Measurements from ENCODE around the gene AEBP1.

Gene AEBP1

GRCh38 chr7:44140341-44140740 lies 36.2 kb downstream of the AEBP1 start:
- DNase-seq (ENCODE audit: low read depth in 2 of 3, low spot score in 1 of 3) = no peak

DNA sequence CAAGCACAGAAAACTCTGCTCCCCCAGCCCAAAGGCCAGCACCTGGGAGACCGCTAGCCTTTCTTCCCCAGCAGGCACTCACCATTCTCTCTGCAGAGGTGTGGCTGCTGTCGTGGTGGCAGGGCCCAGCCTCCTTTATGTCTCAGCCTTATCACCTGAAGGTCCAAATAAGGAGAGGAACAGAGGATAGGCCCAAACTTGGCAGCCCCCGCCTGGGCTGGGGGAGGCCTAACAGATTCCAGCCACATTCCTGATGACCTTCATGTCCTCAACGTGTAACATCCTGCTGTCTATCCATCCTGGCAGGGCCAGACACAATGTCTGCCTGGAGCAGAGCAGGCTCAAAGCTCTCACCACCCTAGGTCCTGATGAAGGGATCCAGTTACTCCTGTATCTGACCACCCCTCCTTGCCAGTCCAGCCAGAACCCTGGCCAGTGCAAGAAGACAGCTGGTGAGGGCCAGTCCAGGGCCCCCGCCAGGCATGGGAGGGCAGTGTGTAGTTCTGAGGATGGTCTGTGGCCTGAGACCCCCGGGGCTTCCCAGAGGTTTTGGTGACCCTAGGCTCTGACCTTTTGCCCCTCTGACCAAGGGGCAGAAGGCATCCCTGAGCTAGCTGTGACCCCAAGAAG lies 37.2 kb downstream of the AEBP1 start, which contains the start of gene MYL7:
Gene MYL7, minus strand, starts transcription at position 112 of the 630 bp plus-strand sequence. Its CDS starts 27 bp downstream, at position 85.
- no peak for DNase-seq (ENCODE audit: low read depth in 2 of 3, low spot score in 1 of 3)

GRCh38 chr7:44142028-44142427 lies 37.9 kb downstream of the AEBP1 start:
- DNase-seq (ENCODE audit: low read depth in 2 of 3, low spot score in 1 of 3) = no peak

- no peak for DNase-seq (ENCODE audit: low read depth in 2 of 3, low spot score in 1 of 3)
These were observed 39.6 kb downstream of the AEBP1 start for GRCh38 chr7:44143646-44144250.

DNA sequence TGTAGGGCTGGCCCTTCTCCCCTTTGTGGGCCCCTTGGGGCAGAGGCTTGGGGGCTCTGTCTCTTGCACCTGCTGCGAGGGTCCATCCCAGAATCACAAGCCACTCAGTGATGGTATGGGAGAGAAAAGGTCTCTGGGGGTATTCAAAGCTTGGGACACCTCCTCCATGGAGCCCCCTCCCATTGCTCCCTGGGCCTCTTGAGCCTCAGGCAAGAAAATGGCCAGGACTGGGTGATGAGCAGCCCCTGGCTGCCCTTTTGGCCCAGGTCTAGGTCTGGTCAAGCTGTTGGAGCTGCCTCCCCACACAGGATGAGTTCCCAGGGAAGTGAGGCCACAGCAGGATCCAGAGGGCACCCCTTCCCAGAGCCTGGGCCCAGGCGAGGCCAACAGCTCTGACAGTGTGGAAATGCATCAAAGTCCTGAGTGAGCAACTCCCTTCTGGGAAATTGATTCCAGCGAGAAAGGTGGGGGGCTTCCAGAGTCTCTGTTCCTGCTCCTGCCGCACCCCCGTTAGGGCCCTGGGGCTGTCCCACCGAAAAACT lies 40.4 kb downstream of the AEBP1 start:
- no peak for DNase-seq (ENCODE audit: low read depth in 2 of 3, low spot score in 1 of 3)

DNA sequence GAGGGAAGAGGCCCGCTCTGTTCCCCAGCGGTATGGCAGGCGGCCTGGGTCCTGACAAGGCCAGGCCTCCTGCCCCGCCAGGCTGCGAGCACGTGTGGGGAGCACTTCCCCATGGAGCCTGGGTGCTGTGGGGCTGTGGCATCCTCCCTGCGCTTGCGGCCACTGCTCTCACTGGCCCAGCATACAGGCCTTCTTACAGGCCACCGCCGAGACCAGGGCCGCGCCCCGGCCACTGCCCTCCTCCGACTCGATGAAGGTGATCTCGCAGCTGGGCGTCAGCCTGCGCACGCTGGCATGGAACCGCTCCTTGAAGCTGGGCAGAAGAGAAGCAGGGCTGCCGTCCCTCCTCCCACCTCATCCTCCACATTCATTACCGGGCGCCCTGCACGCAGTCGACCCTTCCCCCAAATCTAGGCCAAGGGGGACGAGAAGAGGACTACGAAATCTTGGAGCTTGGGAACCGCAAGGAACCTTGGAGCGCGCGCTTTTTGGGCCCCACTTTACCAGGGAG lies 40.9 kb downstream of the AEBP1 start:
- DNase-seq (ENCODE audit: low read depth in 2 of 3, low spot score in 1 of 3) = no peak

DNA sequence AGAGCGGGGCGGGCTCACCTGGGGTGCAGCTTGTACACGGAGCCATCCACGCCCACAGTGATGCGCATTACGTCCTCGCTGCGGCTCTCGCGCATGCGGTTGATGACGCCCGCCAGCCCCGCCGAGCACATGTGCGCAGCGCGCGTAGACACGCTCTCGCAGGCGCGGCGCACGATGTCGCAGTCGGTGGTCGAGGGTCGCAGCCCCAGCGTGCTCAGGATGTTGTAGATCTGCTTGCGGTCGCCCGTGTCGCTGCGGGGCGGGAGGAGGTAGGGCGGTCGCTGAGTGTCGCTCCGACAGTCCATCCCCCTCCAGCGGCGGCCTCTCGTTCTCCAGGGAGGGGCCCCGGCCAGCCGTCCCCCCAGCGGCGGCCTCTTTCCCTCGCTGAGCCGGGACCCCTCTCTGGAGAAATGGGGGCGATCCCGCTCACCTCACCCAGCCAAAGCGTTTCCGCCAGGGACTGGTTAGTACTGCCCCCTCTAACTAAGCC lies 41.4 kb downstream of the AEBP1 start:
- DNase-seq (ENCODE audit: low read depth in 2 of 3, low spot score in 1 of 3) = peak; percentile 23 to 31 (median 30)

GRCh38 chr7:44145969-44146911 lies 42.1 kb downstream of the AEBP1 start:
- DNase-seq (ENCODE audit: low read depth in 2 of 3, low spot score in 1 of 3) = peak; percentile 48 to 70 (median 63)

- no peak for DNase-seq (ENCODE audit: low read depth in 2 of 3, low spot score in 1 of 3)
These were observed 43.2 kb downstream of the AEBP1 start for GRCh38 chr7:44147026-44147991.

GRCh38 chr7:44148166-44148565 lies 44.0 kb downstream of the AEBP1 start:
- DNase-seq (ENCODE audit: low read depth in 2 of 3, low spot score in 1 of 3) = no peak

- DNase-seq (ENCODE audit: low read depth in 2 of 3, low spot score in 1 of 3) = no peak
These were observed 44.9 kb downstream of the AEBP1 start for GRCh38 chr7:44148961-44149536.

GRCh38 chr7:44149571-44150465 lies 45.7 kb downstream of the AEBP1 start:
- no peak for DNase-seq (ENCODE audit: low read depth in 2 of 3, low spot score in 1 of 3)

- DNase-seq (ENCODE audit: low read depth in 2 of 3, low spot score in 1 of 3) = no peak
These were observed 46.3 kb downstream of the AEBP1 start for GRCh38 chr7:44150466-44150832.

DNA sequence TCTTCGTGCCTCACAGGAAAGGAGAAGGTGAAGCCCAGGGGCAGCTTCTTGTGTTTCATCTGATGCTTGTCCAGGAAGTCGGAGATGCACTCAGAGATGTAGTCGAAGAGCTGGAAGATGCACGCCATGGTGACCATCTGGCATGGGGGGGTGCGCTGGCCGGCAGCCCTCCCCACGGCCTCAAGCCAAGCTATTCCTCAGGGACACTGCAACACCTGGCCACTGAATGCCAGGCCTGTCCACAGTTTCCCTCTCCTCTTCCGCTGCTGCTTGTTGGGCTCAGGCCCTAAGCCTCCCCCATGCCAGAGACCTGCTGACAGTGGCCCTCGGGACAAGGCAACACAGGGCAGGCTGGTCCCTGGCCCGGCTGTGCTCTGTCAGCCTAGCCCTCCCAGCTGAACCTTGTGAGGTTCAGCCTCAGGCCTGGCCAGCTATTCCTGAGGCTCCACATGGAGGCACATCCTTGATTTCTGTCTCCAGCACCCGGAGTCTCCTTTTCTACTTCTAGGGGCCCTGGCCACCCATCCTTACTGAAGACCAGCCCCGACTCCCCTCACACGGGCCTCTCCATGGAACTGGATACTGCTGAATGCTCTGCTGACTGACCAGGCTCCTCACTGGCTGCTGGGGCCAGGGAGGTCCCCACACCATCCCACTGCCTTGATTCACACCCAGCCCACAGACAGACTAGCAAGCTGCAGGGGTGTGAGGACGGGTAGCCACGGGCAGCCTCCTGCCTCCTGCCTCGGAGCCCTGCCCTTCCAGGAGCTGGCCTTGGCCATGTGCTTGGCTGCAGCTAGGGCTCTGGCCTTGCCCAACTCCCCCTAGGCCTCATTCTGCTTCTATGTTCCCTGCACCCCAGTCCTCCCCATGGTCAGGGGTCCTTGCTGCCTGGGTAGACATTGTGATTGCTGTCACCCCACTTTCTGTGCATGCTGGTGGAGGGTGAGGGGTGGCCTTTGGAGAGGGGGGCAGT lies 47.1 kb downstream of the AEBP1 start:
- no peak for DNase-seq (ENCODE audit: low read depth in 2 of 3, low spot score in 1 of 3)

DNA sequence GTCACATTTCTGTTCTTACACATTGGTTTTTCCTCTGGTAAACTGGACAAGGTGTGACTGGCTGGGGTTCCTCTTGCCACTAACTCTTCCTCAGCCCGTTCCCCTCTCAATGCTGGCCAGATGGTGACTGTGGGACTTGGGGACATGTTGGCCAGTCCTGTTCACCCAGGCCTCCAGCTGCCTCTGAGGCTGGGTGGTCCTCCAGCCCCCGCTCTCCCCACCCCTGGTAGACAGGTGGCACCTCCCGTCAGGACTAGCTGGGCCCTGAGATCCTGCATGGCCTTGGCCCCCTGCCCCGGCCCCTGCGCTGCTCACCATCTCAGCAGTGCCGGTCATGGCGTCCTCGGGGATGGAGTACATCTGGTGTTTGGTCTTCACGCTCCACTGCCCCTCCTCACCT lies 47.8 kb downstream of the AEBP1 start:
- DNase-seq (ENCODE audit: low read depth in 2 of 3, low spot score in 1 of 3) = no peak

DNA sequence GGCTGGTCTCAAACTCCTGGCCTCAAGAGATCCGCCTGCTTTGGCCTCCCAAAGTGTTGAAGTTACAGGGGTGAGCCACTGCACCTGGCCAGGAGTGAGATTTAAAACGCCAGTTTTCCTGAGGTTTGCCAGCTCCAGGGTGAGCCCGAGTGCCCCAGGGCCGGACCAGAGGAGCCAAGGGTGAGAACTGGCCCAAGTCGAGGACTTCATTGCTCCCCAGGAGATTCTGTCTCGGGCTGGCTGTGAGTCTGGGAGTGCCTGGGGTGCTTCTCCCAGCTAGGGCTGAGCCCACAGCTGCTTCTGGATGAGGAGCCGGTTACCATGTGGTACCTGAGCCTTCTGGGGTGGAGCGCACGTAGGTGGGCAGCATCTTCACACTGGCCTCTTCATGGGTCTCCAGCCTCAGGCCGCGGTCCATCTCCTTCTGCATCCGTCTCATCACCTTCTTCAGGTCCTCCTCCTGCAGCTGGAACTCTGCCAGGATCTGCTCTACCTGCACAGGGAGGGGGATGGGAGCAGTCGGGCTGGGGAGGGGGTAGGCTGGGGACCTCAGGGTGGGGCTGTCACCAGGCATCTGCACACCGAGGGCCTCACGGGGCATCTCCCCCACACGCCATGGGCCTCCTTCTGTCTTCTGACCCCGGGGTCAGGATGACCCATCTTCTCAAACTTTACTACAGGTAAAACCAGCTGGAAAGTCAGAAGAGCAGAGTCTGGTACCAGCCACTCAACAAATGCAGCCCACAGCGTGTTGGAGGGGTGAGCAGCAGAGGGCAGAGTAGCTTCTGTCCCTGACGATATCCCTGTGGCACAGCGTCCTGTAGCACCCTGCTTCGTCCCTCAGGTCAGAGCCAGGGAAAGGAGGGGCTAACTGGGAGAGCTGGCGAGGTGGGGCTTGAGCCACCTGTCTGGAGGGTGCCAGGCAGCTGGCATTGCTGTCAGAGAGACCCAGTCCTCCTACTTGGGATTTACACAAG lies 49.1 kb downstream of the AEBP1 start:
- no peak for DNase-seq (ENCODE audit: low read depth in 2 of 3, low spot score in 1 of 3)
